ENCODE measurements around the gene HDGFL3. TPM values are rescaled to one million over a fixed set of nuclear protein-coding genes. Genes with fewer than 3 reads are reported as not detected.

The HDGFL3 gene
- total RNA-seq, 6 donors from 2014 or later: 16.8 to 36.8 (median 22.8) TPM

DNA sequence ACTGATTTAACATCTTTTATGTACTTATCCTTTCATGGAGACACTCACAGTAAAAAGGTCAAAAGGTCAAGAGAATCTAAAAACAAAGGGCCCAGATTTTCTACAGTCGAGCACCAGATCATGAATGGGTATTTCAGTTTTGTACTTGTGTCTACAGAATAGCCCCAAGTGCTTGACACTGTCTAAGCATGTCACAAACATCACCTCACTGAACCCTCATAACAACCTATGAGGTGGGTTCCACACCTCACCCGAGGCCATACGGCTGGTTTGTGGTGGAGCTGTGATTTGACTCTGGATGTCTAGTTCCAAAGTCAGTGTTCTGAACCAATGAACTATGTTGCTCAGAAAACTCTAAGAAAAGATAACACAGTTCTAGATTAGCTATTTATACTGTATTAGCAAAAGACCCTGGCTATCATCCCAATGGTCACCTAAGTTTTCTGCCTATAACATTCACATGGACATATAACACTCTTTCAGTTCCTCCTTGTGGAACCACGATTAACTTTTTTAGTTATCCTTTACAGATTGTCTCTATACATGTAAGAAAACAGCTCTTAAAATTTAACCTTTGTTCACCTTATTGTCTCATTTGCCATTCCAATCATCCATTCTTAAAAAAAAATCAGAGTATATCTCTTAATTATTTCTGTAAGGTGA lies 74.6 kb downstream of the HDGFL3 start:
- Histone ChIP-seq H3K4me3 (no peak overlapping the region), H3K27ac (no peak overlapping the region), H3K36me3 (peaks cover 0 to 63% (median 16%) of the 10 kb centered on the region in 4 donors), H3K9me3 (no peaks in the 10 kb centered on the region), H3K27me3 (no peaks in the 10 kb centered on the region), H3K4me1 (no peaks in the 10 kb centered on the region)
- DNase-seq (no peak), ATAC-seq (ENCODE audit: low FRiP score in 2 of 2) (no peak)
- WGBS, 2 donors: 82 to 87% methylated on average over 4 of the region's 4 CpGs
- TF ChIP-seq, protein P1, sequence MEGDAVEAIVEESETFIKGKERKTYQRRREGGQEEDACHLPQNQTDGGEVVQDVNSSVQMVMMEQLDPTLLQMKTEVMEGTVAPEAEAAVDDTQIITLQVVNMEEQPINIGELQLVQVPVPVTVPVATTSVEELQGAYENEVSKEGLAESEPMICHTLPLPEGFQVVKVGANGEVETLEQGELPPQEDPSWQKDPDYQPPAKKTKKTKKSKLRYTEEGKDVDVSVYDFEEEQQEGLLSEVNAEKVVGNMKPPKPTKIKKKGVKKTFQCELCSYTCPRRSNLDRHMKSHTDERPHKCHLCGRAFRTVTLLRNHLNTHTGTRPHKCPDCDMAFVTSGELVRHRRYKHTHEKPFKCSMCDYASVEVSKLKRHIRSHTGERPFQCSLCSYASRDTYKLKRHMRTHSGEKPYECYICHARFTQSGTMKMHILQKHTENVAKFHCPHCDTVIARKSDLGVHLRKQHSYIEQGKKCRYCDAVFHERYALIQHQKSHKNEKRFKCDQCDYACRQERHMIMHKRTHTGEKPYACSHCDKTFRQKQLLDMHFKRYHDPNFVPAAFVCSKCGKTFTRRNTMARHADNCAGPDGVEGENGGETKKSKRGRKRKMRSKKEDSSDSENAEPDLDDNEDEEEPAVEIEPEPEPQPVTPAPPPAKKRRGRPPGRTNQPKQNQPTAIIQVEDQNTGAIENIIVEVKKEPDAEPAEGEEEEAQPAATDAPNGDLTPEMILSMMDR (IDR thresholded peaks at IDR 0.05): no peak
- TF ChIP-seq POLR2AphosphoS5 (IDR thresholded peaks at IDR 0.05): no peak
- no peak for TF ChIP-seq EP300 (IDR thresholded peaks at IDR 0.05)
- TF ChIP-seq POLR2A (IDR thresholded peaks at IDR 0.05): no peak

DNA sequence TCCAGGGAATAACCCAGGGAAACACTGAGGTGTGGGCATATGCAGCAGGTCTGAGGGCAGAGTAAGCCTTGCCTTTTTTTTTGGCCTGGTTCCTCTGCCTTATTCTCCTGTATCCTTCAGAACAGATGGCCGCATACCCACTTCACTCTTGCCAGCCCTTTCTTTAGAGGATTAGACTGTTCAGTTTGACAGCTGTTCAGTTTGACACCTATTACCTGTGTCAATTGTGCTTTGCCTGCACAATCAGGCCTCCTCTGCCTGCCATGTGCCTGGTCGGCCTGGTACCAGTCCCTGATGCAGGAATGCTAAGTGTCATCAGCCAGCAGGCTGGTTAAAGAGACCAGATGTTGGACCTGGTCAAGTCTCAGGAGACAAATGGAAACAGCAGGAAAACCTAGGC lies 77.8 kb downstream of the HDGFL3 start:
- H3K36me3 ChIP-seq: peaks cover 0 to 62% (median 14%) of the 10 kb centered on the region in 4 donors
- ATAC-seq (ENCODE audit: low FRiP score in 2 of 2): no peak
- TF ChIP-seq, protein P1 (IDR thresholded peaks at IDR 0.05): no peak
- TF ChIP-seq POLR2AphosphoS5 (IDR thresholded peaks at IDR 0.05): no peak
- TF ChIP-seq EP300 (IDR thresholded peaks at IDR 0.05): no peak
- no peak for TF ChIP-seq POLR2A (IDR thresholded peaks at IDR 0.05)
- no peak for DNase-seq
- no peak overlapping the region for H3K27ac ChIP-seq
- no peaks in the 10 kb centered on the region for H3K9me3 ChIP-seq
- no peaks in the 10 kb centered on the region for H3K4me1 ChIP-seq
- H3K4me3 ChIP-seq: no peak overlapping the region
- H3K27me3 ChIP-seq: no peaks in the 10 kb centered on the region
- WGBS, 2 donors: 86 to 100% methylated on average over 2 of the region's 2 CpGs

DNA sequence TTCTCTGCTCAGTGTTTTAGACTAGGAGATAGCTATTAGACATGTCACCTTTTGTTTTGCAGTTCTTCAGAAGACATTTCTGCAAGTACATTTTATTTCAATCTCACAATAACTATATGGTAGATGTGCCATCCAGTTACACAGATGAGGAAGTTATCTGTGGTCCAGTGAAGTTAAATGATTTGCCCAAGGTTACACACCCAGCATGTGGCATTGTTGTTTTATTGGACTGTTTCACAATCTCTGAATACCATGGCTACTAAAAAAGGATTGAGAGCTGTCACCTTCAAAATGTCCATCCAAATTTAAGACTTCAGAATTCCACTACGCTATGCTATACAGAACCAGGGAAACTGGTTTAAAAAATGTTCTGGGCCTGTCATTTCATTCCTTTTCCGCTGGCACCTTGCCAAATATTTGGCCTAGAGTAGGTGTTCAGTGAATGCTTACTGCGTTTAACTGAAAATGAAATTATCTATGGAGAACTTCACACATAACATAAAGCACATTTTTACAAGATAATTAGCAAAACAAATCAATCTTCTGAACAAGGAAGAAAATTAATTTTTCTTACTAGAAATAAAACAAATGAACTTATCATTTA lies 80.0 kb downstream of the HDGFL3 start:
- TF ChIP-seq, protein P1 (IDR thresholded peaks at IDR 0.05): no peak
- TF ChIP-seq POLR2A (IDR thresholded peaks at IDR 0.05): no peak
- no peak for TF ChIP-seq POLR2AphosphoS5 (IDR thresholded peaks at IDR 0.05)
- no peak for TF ChIP-seq EP300 (IDR thresholded peaks at IDR 0.05)
- Histone ChIP-seq H3K9me3 (no peaks in the 10 kb centered on the region), H3K27me3 (no peaks in the 10 kb centered on the region), H3K4me1 (no peaks in the 10 kb centered on the region), H3K27ac (no peak overlapping the region), H3K36me3 (peaks cover 0 to 45% (median 15%) of the 10 kb centered on the region in 4 donors), H3K4me3 (no peak overlapping the region)
- ATAC-seq (ENCODE audit: low FRiP score in 2 of 2) (no peak), DNase-seq (no peak)
- WGBS, 2 donors: 51 to 58% methylated on average over 3 of the region's 3 CpGs

DNA sequence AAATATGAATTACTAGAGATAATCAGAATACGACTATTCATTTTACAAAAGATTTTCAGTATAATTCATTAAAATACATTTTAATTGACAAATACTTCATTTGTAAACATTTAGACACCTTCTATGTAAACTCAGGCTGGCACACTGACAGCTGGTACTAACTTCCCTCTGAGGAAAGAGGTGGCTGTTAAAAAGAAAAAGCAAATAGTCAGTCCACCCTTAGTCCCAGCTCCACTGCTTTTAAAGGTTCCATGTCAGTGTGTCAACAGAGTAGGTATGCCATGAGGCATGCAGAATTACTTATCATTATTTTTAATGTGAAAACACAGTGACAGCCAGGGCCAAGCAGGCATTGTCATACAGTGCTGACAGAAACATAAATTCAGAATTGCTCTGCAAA lies 84.1 kb downstream of the HDGFL3 start:
- H3K9me3 ChIP-seq: no peaks in the 10 kb centered on the region
- DNase-seq: no peak
- no peak overlapping the region for H3K4me3 ChIP-seq
- H3K4me1 ChIP-seq: peaks cover 0 to 2% (median 0%) of the 10 kb centered on the region in 4 donors
- H3K36me3 ChIP-seq: peaks cover 0 to 20% (median 16%) of the 10 kb centered on the region in 4 donors
- H3K27ac ChIP-seq: no peak overlapping the region
- TF ChIP-seq POLR2A (IDR thresholded peaks at IDR 0.05) (no peak), POLR2AphosphoS5 (IDR thresholded peaks at IDR 0.05) (no peak), EP300 (IDR thresholded peaks at IDR 0.05) (no peak)
- TF ChIP-seq, protein P1 (IDR thresholded peaks at IDR 0.05): no peak
- ATAC-seq (ENCODE audit: low FRiP score in 2 of 2): no peak
- 95 to 100% methylated on average over 1 of the region's 1 CpG for WGBS, 2 donors
- H3K27me3 ChIP-seq: no peaks in the 10 kb centered on the region
